ENCODE measurements around the gene LRRC34.

The LRRC34 gene

GRCh38 chr3:169769287-169770181 is 43.2 kb downstream of the LRRC34 start, which contains the start of gene ACTRT3:
ACTRT3 (minus strand) TSS chr3:169769561; CDS start chr3:169769520, 41 bp downstream.
- in situ Hi-C loops (cut with MboI; ENCODE audit: low sequenced_read_pairs) = no loop called here

GRCh38 chr3:169764882-169765612 is 47.7 kb downstream of the LRRC34 start, which contains the start of gene TERC:
TERC (minus strand) TSS chr3:169765060.
- in situ Hi-C loops (cut with MboI; ENCODE audit: low sequenced_read_pairs) = no loop called here

GRCh38 chr3:169764312-169764881 is 48.3 kb downstream of the LRRC34 start:
- in situ Hi-C loops (cut with MboI; ENCODE audit: low sequenced_read_pairs) = no loop called here

GRCh38 chr3:169760479-169760878 is 52.2 kb downstream of the LRRC34 start:
- in situ Hi-C loops (cut with MboI; ENCODE audit: low sequenced_read_pairs) = no loop called here

- in situ Hi-C loops (cut with MboI; ENCODE audit: low sequenced_read_pairs) = no loop called here
These were observed 53.4 kb downstream of the LRRC34 start for GRCh38 chr3:169759256-169759655.

GRCh38 chr3:169758359-169758994 is 54.2 kb downstream of the LRRC34 start:
- in situ Hi-C loops (cut with MboI; ENCODE audit: low sequenced_read_pairs) = no loop called here

GRCh38 chr3:169755488-169755887 is 57.2 kb downstream of the LRRC34 start:
- in situ Hi-C loops (cut with MboI; ENCODE audit: low sequenced_read_pairs) = no loop called here

GRCh38 chr3:169754711-169755110 is 58.0 kb downstream of the LRRC34 start:
- in situ Hi-C loops (cut with MboI; ENCODE audit: low sequenced_read_pairs) = no loop called here

- in situ Hi-C loops (cut with MboI; ENCODE audit: low sequenced_read_pairs) = no loop called here
These were observed 60.8 kb downstream of the LRRC34 start for GRCh38 chr3:169751875-169752274.

- in situ Hi-C loops (cut with MboI; ENCODE audit: low sequenced_read_pairs) = no loop called here
These were observed 62.0 kb downstream of the LRRC34 start for GRCh38 chr3:169750665-169751064.

- in situ Hi-C loops (cut with MboI; ENCODE audit: low sequenced_read_pairs) = no loop called here
These were observed 64.0 kb downstream of the LRRC34 start for GRCh38 chr3:169748670-169749069.

- in situ Hi-C loops (cut with MboI; ENCODE audit: low sequenced_read_pairs) = no loop called here
These were observed 65.8 kb downstream of the LRRC34 start for GRCh38 chr3:169746924-169747323.

- in situ Hi-C loops (cut with MboI; ENCODE audit: low sequenced_read_pairs) = no loop called here
These were observed 68.2 kb downstream of the LRRC34 start for GRCh38 chr3:169744366-169745054.

Data from hTERT RPE-1 (cell line).